HG03442 (cell line): ENCODE data around the gene METTL13.

Experiments used
- ATAC-seq: cut with Tn5 transposase; IDR thresholded peaks from one replicate; pipeline ENCODE4 v1.9.1; 2021; ENCODE audit warnings: mild to moderate bottlenecking, moderate library complexity; ENCODE audit not compliant: unreplicated experiment

METTL13 gene

GRCh38 chr1:171781176-171781875 is at the start of gene METTL13:
Gene METTL13, plus strand, starts transcription at chr1:171781660. Its CDS starts 308 bp downstream, at chr1:171781968.
- ATAC-seq: peak; percentile 98

GRCh38 chr1:171736196-171736595 is 45.3 kb upstream of the METTL13 start:
- ATAC-seq: no peak

- no peak for ATAC-seq
These were observed 42.5 kb upstream of the METTL13 start for GRCh38 chr1:171738911-171739310.

GRCh38 chr1:171739656-171740055 is 41.8 kb upstream of the METTL13 start:
- ATAC-seq: no peak

GRCh38 chr1:171740356-171740863 is 41.0 kb upstream of the METTL13 start:
- ATAC-seq: no peak

GRCh38 chr1:171740987-171741871 is 40.2 kb upstream of the METTL13 start:
- peak; percentile 23 for ATAC-seq

- peak; percentile 84 for ATAC-seq
These were observed 39.4 kb upstream of the METTL13 start, which contains the start of gene VAMP4 for GRCh38 chr1:171741872-171742576. Gene VAMP4, minus strand, starts transcription at chr1:171742065. Its CDS starts 3,651 bp downstream, at chr1:171738414.

- peak; percentile 1 for ATAC-seq
These were observed 38.9 kb upstream of the METTL13 start for GRCh38 chr1:171742577-171742922.

GRCh38 chr1:171743081-171743870 is 38.2 kb upstream of the METTL13 start:
- no peak for ATAC-seq

GRCh38 chr1:171744986-171745385 is 36.5 kb upstream of the METTL13 start:
- ATAC-seq: no peak

- no peak for ATAC-seq
These were observed 32.8 kb upstream of the METTL13 start for GRCh38 chr1:171748651-171749050.

- ATAC-seq: no peak
These were observed 30.2 kb upstream of the METTL13 start for GRCh38 chr1:171751221-171751620.

- ATAC-seq: no peak
These were observed 28.3 kb upstream of the METTL13 start for GRCh38 chr1:171753182-171753581.

GRCh38 chr1:171753685-171754352 is 27.6 kb upstream of the METTL13 start:
- no peak for ATAC-seq

- no peak for ATAC-seq
These were observed 27.1 kb upstream of the METTL13 start for GRCh38 chr1:171754353-171754705.

- no peak for ATAC-seq
These were observed 26.5 kb upstream of the METTL13 start for GRCh38 chr1:171754971-171755370.

GRCh38 chr1:171756856-171757255 is 24.6 kb upstream of the METTL13 start:
- ATAC-seq: no peak

- no peak for ATAC-seq
These were observed 23.4 kb upstream of the METTL13 start for GRCh38 chr1:171758011-171758410.

- ATAC-seq: no peak
These were observed 19.3 kb upstream of the METTL13 start for GRCh38 chr1:171762143-171762563.

- ATAC-seq: no peak
These were observed 17.7 kb upstream of the METTL13 start for GRCh38 chr1:171763764-171764163.
